Nephron progenitor cell (in vitro differentiated cells): ENCODE data around the gene MAGIX.
A peak's percentile ranks its signal among the peaks of the same experiment; 100 is the strongest.
"Not testable (repeated sequence)": the region's sequence is repeated elsewhere in the genome, so short reads cannot be mapped to it uniquely, and the experiment has no call there.

Experiments
- DNase-seq: peaks from one replicate; pipeline ENCODE4 v3.0.0; 2021
- H3K27ac Mint-ChIP-seq: 2 replicates; pipeline ENCODE4 v1.8.0; 2021; ENCODE audit warnings: mild to moderate bottlenecking, moderate library complexity, mixed read lengths
- H3K27me3 Mint-ChIP-seq: 2 replicates; pipeline ENCODE4 v1.8.0; 2021; ENCODE audit warnings: mild to moderate bottlenecking, low read depth, mixed read lengths; ENCODE audit not compliant: poor library complexity
- H3K36me3 Mint-ChIP-seq: 2 replicates; pipeline ENCODE4 v1.8.0; 2021; ENCODE audit warnings: low read depth, mixed read lengths
- H3K4me1 Mint-ChIP-seq: 2 replicates; pipeline ENCODE4 v1.8.0; 2021; ENCODE audit warnings: mixed read lengths
- H3K4me3 Mint-ChIP-seq: 2 replicates; pipeline ENCODE4 v1.8.0; 2021; ENCODE audit warnings: mild to moderate bottlenecking, moderate library complexity, mixed read lengths
- H3K9me3 Mint-ChIP-seq: 2 replicates; pipeline ENCODE4 v1.8.0; 2021; ENCODE audit warnings: mild to moderate bottlenecking, moderate library complexity, mixed read lengths
- CTCF ChIP-seq: fragments of 200-600 bp; sonication (generic); IDR thresholded peaks from 2 replicates; pipeline ENCODE4 v1.5.0; 2021; ENCODE audit warnings: antibody characterized with exemption

Gene MAGIX

GRCh38 chrX:49162620-49163019, at the start of gene MAGIX:
TSS of gene MAGIX (plus strand) at chrX:49162758. CDS start at chrX:49162890, 132 bp downstream.
- H3K27ac Mint-ChIP-seq, result no peak within 1 kb of the TSS

GRCh38 chrX:49116076-49116475, 46.5 kb upstream of the MAGIX start:
- no peak for TF ChIP-seq CTCF
- Mint-ChIP-seq H3K4me3 (no peak overlapping the region), H3K27me3 (peaks cover 8% of the 10 kb centered on the region), H3K27ac (no peak overlapping the region), H3K4me1 (no peaks in the 10 kb centered on the region), H3K36me3 (peaks cover 42% of the 10 kb centered on the region), H3K9me3 (peaks cover 47% of the 10 kb centered on the region)
- no peak for DNase-seq

More at GRCh38 chrX:49162620-49163019, at the start of gene MAGIX:
- Mint-ChIP-seq H3K36me3 (no peaks in the 10 kb centered on the region), H3K9me3 (peaks cover 58% of the 10 kb centered on the region), H3K4me3 (peak within 1 kb of the TSS; percentile 71), H3K27me3 (peaks cover 70% of the 10 kb centered on the region), H3K4me1 (peaks cover 17% of the 10 kb centered on the region)
- no peak for TF ChIP-seq CTCF
- no peak for DNase-seq

- TF ChIP-seq CTCF, result no peak
- no peak for DNase-seq
- H3K27ac Mint-ChIP-seq, result no peak overlapping the region
- H3K4me1 Mint-ChIP-seq, result no peaks in the 10 kb centered on the region
- peaks cover 49% of the 10 kb centered on the region for H3K36me3 Mint-ChIP-seq
- H3K9me3 Mint-ChIP-seq, result peaks cover 53% of the 10 kb centered on the region
- H3K27me3 Mint-ChIP-seq, result peaks cover 8% of the 10 kb centered on the region
- H3K4me3 Mint-ChIP-seq, result no peak overlapping the region
These were observed 45.8 kb upstream of the MAGIX start for GRCh38 chrX:49116716-49117115.

GRCh38 chrX:49117581-49117980, 45.0 kb upstream of the MAGIX start:
- DNase-seq, result no peak
- Mint-ChIP-seq H3K9me3 (peaks cover 55% of the 10 kb centered on the region), H3K36me3 (peaks cover 58% of the 10 kb centered on the region), H3K4me1 (peaks cover 5% of the 10 kb centered on the region), H3K27ac (no peak overlapping the region), H3K4me3 (no peak overlapping the region), H3K27me3 (peaks cover 5% of the 10 kb centered on the region)
- TF ChIP-seq CTCF, result no peak

GRCh38 chrX:49120091-49120490, 42.5 kb upstream of the MAGIX start:
- H3K9me3 Mint-ChIP-seq, result peaks cover 70% of the 10 kb centered on the region
- peaks cover 5% of the 10 kb centered on the region for H3K27me3 Mint-ChIP-seq
- no peak overlapping the region for H3K4me3 Mint-ChIP-seq
- no peak overlapping the region for H3K27ac Mint-ChIP-seq
- DNase-seq, result no peak
- peaks cover 54% of the 10 kb centered on the region for H3K36me3 Mint-ChIP-seq
- no peak for TF ChIP-seq CTCF
- peaks cover 15% of the 10 kb centered on the region for H3K4me1 Mint-ChIP-seq

- no peak for DNase-seq
- H3K9me3 Mint-ChIP-seq, result peaks cover 57% of the 10 kb centered on the region
- H3K36me3 Mint-ChIP-seq, result peaks cover 39% of the 10 kb centered on the region
- peak overlapping the region; percentile 97 for H3K4me3 Mint-ChIP-seq
- no peak for TF ChIP-seq CTCF
- H3K27ac Mint-ChIP-seq, result peak overlapping the region; percentile 99
- no peaks in the 10 kb centered on the region for H3K27me3 Mint-ChIP-seq
- H3K4me1 Mint-ChIP-seq, result peaks cover 15% of the 10 kb centered on the region
These were observed 40.1 kb upstream of the MAGIX start for GRCh38 chrX:49122499-49122898.

- H3K4me1 Mint-ChIP-seq, H3K36me3 Mint-ChIP-seq, DNase-seq, H3K4me3 Mint-ChIP-seq, H3K27ac Mint-ChIP-seq, H3K27me3 Mint-ChIP-seq: not testable (repeated sequence)
- peaks cover 42% of the 10 kb centered on the region for H3K9me3 Mint-ChIP-seq
These were observed 34.8 kb upstream of the MAGIX start for GRCh38 chrX:49127742-49128258.
